Activated CD8-positive, alpha-beta memory T cell treated with anti-CD3 and anti-CD28 coated beads for 36 hours (primary cell): ENCODE data around the gene B3GNT3. TPM values are rescaled to one million over a fixed set of nuclear protein-coding genes. Genes with fewer than 3 reads are reported as not detected.

Experiments
- CTCF ChIA-PET: fragments of 350-600 bp; sonication (Branson Sonifier 250); formaldehyde crosslinking; loops from one replicate; lab custom pipeline; 2021; ENCODE audit warnings: antibody characterized with exemption; lab: Charles Lee
- POLR2A ChIA-PET: fragments of 350-600 bp; sonication (Branson Sonifier 250); formaldehyde crosslinking; loops from one replicate; lab custom pipeline; 2021; ENCODE audit warnings: antibody characterized with exemption; lab: Charles Lee
- total RNA-seq, 2 experiments: library from RNA; stranded (reverse); gene quantifications; one replicate each; pipeline ENCODE4 v1.2.3, GENCODE V29; 2021

B3GNT3 gene
- total RNA-seq, 2 experiments from 2014 or later = not detected

- ChIA-PET CTCF (interaction anchor here (1.0 to 8.4 kb wide), 4 partner anchors 10 to 75 kb away, joined by 3 to 124 read pairs (median 30); partner anchors contain the start of genes CCDC124, JAK3 and SLC5A5), POLR2A (interaction anchor here (0.5 to 5.5 kb wide), 4 partner anchors 10 to 71 kb away, joined by 3 to 83 read pairs (median 53); partner anchors contain the start of genes CCDC124, JAK3 and SLC5A5)
Observed at GRCh38 chr19:17861542-17862402, 66.8 kb downstream of the B3GNT3 start.

- CTCF ChIA-PET = interaction anchor here (8.4 kb wide), 1 partner anchor 69 kb away, joined by 124 read pairs; the partner anchor contains the start of gene CCDC124
- POLR2A ChIA-PET = interaction anchor here (1.4 to 5.5 kb wide), 2 partner anchors 9 to 70 kb away, joined by 7 to 64 read pairs; partner anchors contain the start of genes CCDC124 and SLC5A5
Observed at GRCh38 chr19:17862711-17863519, 68.0 kb downstream of the B3GNT3 start.

Other genes with a start within 250 kb of the B3GNT3 start
- gene COLGALT1, start 239.5 kb upstream of the B3GNT3 start, total RNA-seq = 100 to 1,000 TPM in 1 of 2 experiments, 10 to 100 TPM in 1; 97.2 to 100 TPM
- under 1 TPM in 1 of 2 experiments, not detected in 1; 0.02 TPM for gene UNC13A, start 106.8 kb upstream of the B3GNT3 start, total RNA-seq
- 10 to 100 TPM; 59.1 to 69.5 TPM for gene MAP1S, start 75.7 kb upstream of the B3GNT3 start, total RNA-seq
- 10 to 100 TPM; 36.9 to 38.5 TPM for gene FCHO1, start 43.7 kb upstream of the B3GNT3 start, total RNA-seq
- 1 to 10 TPM; 1.9 to 2.1 TPM for gene INSL3, start 26.4 kb downstream of the B3GNT3 start, total RNA-seq
- gene JAK3, start 52.8 kb downstream of the B3GNT3 start, total RNA-seq = 100 to 1,000 TPM; 123 to 125 TPM
- 1,000 to 10,000 TPM; 3,083 to 3,091 TPM for gene RPL18A, start 64.8 kb downstream of the B3GNT3 start, total RNA-seq
- gene SLC5A5, start 76.8 kb downstream of the B3GNT3 start, total RNA-seq = 1 to 10 TPM; 1.0 to 1.4 TPM
- 100 to 1,000 TPM; 182 to 184 TPM for gene CCDC124, start 137.9 kb downstream of the B3GNT3 start, total RNA-seq
- under 1 TPM in 1 of 2 experiments, not detected in 1; 0.15 TPM for gene KCNN1, start 172.0 kb downstream of the B3GNT3 start, total RNA-seq
- 10 to 100 TPM; 24.7 to 26.5 TPM for gene ARRDC2, start 213.0 kb downstream of the B3GNT3 start, total RNA-seq